Keratinocyte (primary cell): ENCODE data around the gene MAD1L1. TPM values are rescaled to one million over a fixed set of nuclear protein-coding genes. Genes with fewer than 3 reads are reported as not detected.

Source experiments
- DNase-seq: peaks from one replicate; pipeline ENCODE4 v3.0.0-alpha.2; 2011; ENCODE audit warnings: low read depth, missing footprints, low spot score
- FAIRE-seq: peaks from 2 replicates; lab custom pipeline; 2011; peaks lifted over from hg19 to GRCh38; lab: Jason Lieb, UNC
- H2AFZ ChIP-seq: 2 replicates; pipeline ENCODE4 v1.6.0; 2012; ENCODE audit warnings: low read length, control low read depth, inconsistent platforms; ENCODE audit not compliant: control insufficient read depth
- H3K27ac ChIP-seq: 2 replicates; pipeline ENCODE4 v1.5.1; 2011; ENCODE audit warnings: low read length; ENCODE audit not compliant: control insufficient read depth, insufficient read depth
- H3K27me3 ChIP-seq: 3 replicates; pipeline ENCODE4 v1.6.0; 2011; ENCODE audit warnings: low read length; ENCODE audit not compliant: control insufficient read depth, insufficient read depth; ENCODE audit errors: extremely low read depth
- H3K36me3 ChIP-seq, 2 experiments: 2 replicates in 1 of 2; 3 replicates in 1 of 2; pipeline ENCODE4 v1.5.1; 2011; ENCODE audit warnings: low read length in 2 of 2, mild to moderate bottlenecking in 1 of 2; ENCODE audit not compliant: control insufficient read depth in 2 of 2, insufficient read depth in 2 of 2; ENCODE audit errors: extremely low read depth in 1 of 2
- H3K4me1 ChIP-seq: 3 replicates; pipeline ENCODE4 v1.5.1; 2011; ENCODE audit warnings: low read length; ENCODE audit not compliant: control insufficient read depth, insufficient read depth; ENCODE audit errors: extremely low read depth
- H3K4me2 ChIP-seq: 3 replicates; pipeline ENCODE4 v1.6.0; 2011; ENCODE audit warnings: low read depth, low read length; ENCODE audit not compliant: control insufficient read depth, insufficient read depth; ENCODE audit errors: extremely low read depth
- H3K4me3 ChIP-seq, 3 experiments: fragments of 200-600 bp in 1 of 3; sonication (generic) in 1 of 3; 2 replicates in 2 of 3; 3 replicates in 1 of 3; pipeline ENCODE4 v1.5.1; 2011 to 2016; ENCODE audit warnings: low read length in 3 of 3, mild to moderate bottlenecking in 3 of 3, control low read depth in 2 of 3, inconsistent platforms in 1 of 3, low read depth in 1 of 3, mixed read lengths in 1 of 3, mixed run types in 1 of 3, moderate library complexity in 1 of 3; ENCODE audit not compliant: control insufficient read depth in 2 of 3, insufficient read depth in 2 of 3; ENCODE audit errors: extremely low read depth in 1 of 3
- H3K79me2 ChIP-seq: 2 replicates; pipeline ENCODE4 v1.6.0; 2012; ENCODE audit warnings: low read length; ENCODE audit not compliant: control insufficient read depth, insufficient read depth
- H3K9ac ChIP-seq: 3 replicates; pipeline ENCODE4 v1.6.0; 2011; ENCODE audit warnings: low read length; ENCODE audit not compliant: control insufficient read depth, insufficient read depth; ENCODE audit errors: extremely low read depth
- H3K9me1 ChIP-seq: 3 replicates; pipeline ENCODE4 v1.6.0; 2011; ENCODE audit warnings: low read length; ENCODE audit not compliant: control insufficient read depth, insufficient read depth; ENCODE audit errors: extremely low read depth
- H3K9me3 ChIP-seq: 2 replicates; pipeline ENCODE4 v1.5.1; 2012; ENCODE audit warnings: low read depth, low read length; ENCODE audit not compliant: control insufficient read depth
- H4K20me1 ChIP-seq: 3 replicates; pipeline ENCODE4 v1.6.0; 2011; ENCODE audit warnings: low read length; ENCODE audit not compliant: control insufficient read depth, insufficient read depth; ENCODE audit errors: extremely low read depth
- CTCF ChIP-seq, 3 experiments: IDR thresholded peaks in 1 of 3; conservative IDR thresholded peaks in 1 of 3; optimal IDR thresholded peaks in 1 of 3; 2 replicates in 2 of 3; 3 replicates in 1 of 3; pipeline versions ENCODE3 to v1.5.1; 2011; ENCODE audit warnings: low read length in 3 of 3, mild to moderate bottlenecking in 3 of 3, moderate library complexity in 2 of 3, control low read depth in 1 of 3, inconsistent platforms in 1 of 3; ENCODE audit not compliant: insufficient read depth in 2 of 3; ENCODE audit errors: extremely low read depth in 1 of 3
- EZH2 ChIP-seq: IDR thresholded peaks from one replicate; pipeline ENCODE4 v1.6.1; 2012; ENCODE audit warnings: inconsistent platforms, mild to moderate bottlenecking, low read length, moderate library complexity
- dilution Hi-C: fragments of 300-500 bp; cut with MboI; formaldehyde crosslinking; loops from one replicate; pipeline ENCODE4 v1.7.0; 2020; ENCODE audit warnings: low sequenced_read_pairs; ENCODE audit not compliant: extremely low pct_ligation_motif_present
- polyA plus RNA-seq, 5 experiments: library from polyadenylated mRNA; depleted of rRNA in 3 of 5; stranded (reverse) in 3 of 5; stranded (forward) in 1 of 5; unstranded in 1 of 5; fragments of >200 nt; gene quantifications; 1 replicate in 1 of 5; 2 replicates in 3 of 5; 3 replicates in 1 of 5; pipeline versions ENCODE4 v1.2.1 to v1.2.3, GENCODE V29; 2011 to 2012; ENCODE audit warnings: missing spikeins in 2 of 5, low read depth in 1 of 5, low replicate concordance in 1 of 5

Gene MAD1L1
- polyA plus RNA-seq, 1 donor (not counting 4 experiments of a cell fraction or from before 2014, with no cell fraction given) = 18.0 TPM

DNA sequence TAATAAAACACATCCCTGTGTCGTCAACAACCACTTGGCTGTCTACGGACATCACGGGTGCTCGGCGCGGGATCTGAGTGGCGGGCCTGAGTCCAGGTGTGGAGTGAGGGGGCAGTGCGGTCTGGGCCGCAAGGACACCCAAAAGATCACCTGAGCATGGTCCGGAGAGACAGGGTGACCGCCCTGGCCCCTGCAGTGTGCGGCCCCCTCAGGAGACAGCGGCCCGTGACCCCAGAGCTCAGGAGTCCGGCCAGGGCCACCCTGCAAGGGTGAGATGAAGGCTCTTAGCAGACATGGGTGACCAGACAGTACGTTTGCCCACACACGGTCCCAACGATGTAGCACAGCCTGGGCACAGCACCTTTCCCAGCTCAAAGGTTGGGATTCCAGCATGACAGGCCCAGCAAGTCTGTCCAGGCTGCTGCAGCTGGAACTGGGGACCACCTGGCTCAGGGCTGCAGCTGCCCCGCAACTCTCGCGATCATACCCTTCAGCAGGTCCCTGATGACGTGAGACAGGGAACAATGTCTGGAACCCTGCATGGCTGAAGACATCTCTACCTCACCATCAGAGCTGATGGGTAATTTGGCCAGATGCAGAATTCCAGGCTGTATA, 324.9 kb downstream of the MAD1L1 start:
- H3K27me3 ChIP-seq = no peaks in the 10 kb centered on the region
- no peaks in the 10 kb centered on the region for H3K79me2 ChIP-seq
- H3K27ac ChIP-seq = no peak overlapping the region
- no peak overlapping the region for H2AFZ ChIP-seq
- TF ChIP-seq CTCF (optimal IDR thresholded peaks at IDR 0.05 in 1 of 3, IDR thresholded peaks at IDR 0.05 in 1 of 3, conservative IDR thresholded peaks at IDR 0.05 in 1 of 3; ENCODE audit: extremely low read depth in 1 of 3, insufficient read depth in 2 of 3, low read length in 3 of 3) (no peak), EZH2 (no peak)
- H3K9me3 ChIP-seq = no peaks in the 10 kb centered on the region
- dilution Hi-C loops = no loop called here
- DNase-seq = no peak
- no peaks in the 10 kb centered on the region for H4K20me1 ChIP-seq
- no peaks in the 10 kb centered on the region for H3K9me1 ChIP-seq
- H3K4me2 ChIP-seq = no peak overlapping the region
- FAIRE-seq = no peak
- H3K4me1 ChIP-seq = no peaks in the 10 kb centered on the region
- no peak overlapping the region for H3K9ac ChIP-seq
- no peaks in the 10 kb centered on the region for H3K36me3 ChIP-seq
- H3K4me3 ChIP-seq = no peak overlapping the region

- no peak overlapping the region for H3K27ac ChIP-seq
- no peaks in the 10 kb centered on the region for H3K9me3 ChIP-seq
- H2AFZ ChIP-seq = no peak overlapping the region
- H3K36me3 ChIP-seq = no peaks in the 10 kb centered on the region
- no peaks in the 10 kb centered on the region for H4K20me1 ChIP-seq
- no peaks in the 10 kb centered on the region for H3K27me3 ChIP-seq
- dilution Hi-C loops = no loop called here
- TF ChIP-seq EZH2 (no peak), CTCF (optimal IDR thresholded peaks at IDR 0.05 in 1 of 3, IDR thresholded peaks at IDR 0.05 in 1 of 3, conservative IDR thresholded peaks at IDR 0.05 in 1 of 3; ENCODE audit: extremely low read depth in 1 of 3, insufficient read depth in 2 of 3, low read length in 3 of 3) (no peak)
- no peaks in the 10 kb centered on the region for H3K4me1 ChIP-seq
- no peak overlapping the region for H3K4me2 ChIP-seq
- FAIRE-seq (no peak), DNase-seq (no peak)
- H3K4me3 ChIP-seq = no peak overlapping the region
- H3K9me1 ChIP-seq = no peaks in the 10 kb centered on the region
- no peaks in the 10 kb centered on the region for H3K79me2 ChIP-seq
- H3K9ac ChIP-seq = no peak overlapping the region
Observed at GRCh38 chr7:1906988-1907745, 325.6 kb downstream of the MAD1L1 start.
